Epithelial cell of esophagus (primary cell): Measurements from ENCODE around the gene NEU3.
A peak's percentile ranks its signal among the peaks of the same experiment; 100 is the strongest.

Experiments used
- DNase-seq: peaks from one replicate; pipeline ENCODE4 v3.0.0; 2010; ENCODE audit warnings: low read depth
- H3K4me3 ChIP-seq: 2 replicates; pipeline ENCODE4 v1.5.1; 2011; ENCODE audit warnings: mild to moderate bottlenecking, low read length, control low read depth
- CTCF ChIP-seq: IDR thresholded peaks from 2 replicates; pipeline ENCODE4 v1.5.1; 2011; ENCODE audit warnings: low read depth, mild to moderate bottlenecking, low read length, control low read depth, inconsistent platforms; ENCODE audit not compliant: insufficient read depth; ENCODE audit errors: missing control alignments

NEU3 gene

GRCh38 chr11:75029836-75030631 lies 41.3 kb downstream of the NEU3 start:
- DNase-seq = no peak
- no peak for TF ChIP-seq CTCF
- no peak overlapping the region for H3K4me3 ChIP-seq

GRCh38 chr11:75031224-75031753 lies 42.6 kb downstream of the NEU3 start:
- no peak for TF ChIP-seq CTCF
- peak; percentile 66 for DNase-seq
- no peak overlapping the region for H3K4me3 ChIP-seq

GRCh38 chr11:75031771-75032549 lies 43.2 kb downstream of the NEU3 start:
- peak; percentile 76 for DNase-seq
- TF ChIP-seq CTCF = peak; percentile 92
- no peak overlapping the region for H3K4me3 ChIP-seq

GRCh38 chr11:75032550-75032935 lies 43.8 kb downstream of the NEU3 start:
- TF ChIP-seq CTCF = no peak
- no peak overlapping the region for H3K4me3 ChIP-seq
- no peak for DNase-seq

- no peak for DNase-seq
- no peak for TF ChIP-seq CTCF
- no peak overlapping the region for H3K4me3 ChIP-seq
Measured at GRCh38 chr11:75033916-75034315, 45.2 kb downstream of the NEU3 start.

GRCh38 chr11:75035256-75035655 lies 46.5 kb downstream of the NEU3 start:
- no peak for DNase-seq
- H3K4me3 ChIP-seq = no peak overlapping the region
- no peak for TF ChIP-seq CTCF
